Fibroblast of the aortic adventitia (primary cell): ENCODE data around the gene HTR4. TPM values are rescaled to one million over a fixed set of nuclear protein-coding genes. Genes with fewer than 3 reads are reported as not detected.

Source experiments
- DNase-seq: peaks from one replicate; pipeline ENCODE4 v3.0.0-alpha.2; 2010; ENCODE audit warnings: low read depth
- H3K4me3 ChIP-seq: 2 replicates; pipeline ENCODE4 v1.5.1; 2011; ENCODE audit warnings: low read depth, mild to moderate bottlenecking, control low read depth, low read length, moderate library complexity
- CTCF ChIP-seq: IDR thresholded peaks from 2 replicates; pipeline ENCODE4 v1.5.1; 2011; ENCODE audit warnings: mild to moderate bottlenecking, low read length, control low read depth, inconsistent platforms; ENCODE audit not compliant: insufficient read depth
- total RNA-seq: library from RNA; depleted of rRNA; stranded (reverse); fragments of >200 nt; gene quantifications from 2 replicates; pipeline ENCODE4 v1.2.3, GENCODE V29; 2012; ENCODE audit warnings: low replicate concordance

HTR4 gene
- total RNA-seq, 1 donor = 0.18 TPM

- TF ChIP-seq CTCF = no peak
- no peak overlapping the region for H3K4me3 ChIP-seq
- DNase-seq = no peak
Measured at GRCh38 chr5:148433826-148434225, 220.5 kb downstream of the HTR4 start.

Other genes with a start within 250 kb of the HTR4 start
- 0.16 and 3.6 TPM in 2 replicates for gene ADRB2, start 172.1 kb upstream of the HTR4 start, total RNA-seq